ENCODE measurements around the gene ACE. TPM values are rescaled to one million over a fixed set of nuclear protein-coding genes. Genes with fewer than 3 reads are reported as not detected.
"Not testable (repeated sequence)": the region's sequence is repeated elsewhere in the genome, so short reads cannot be mapped to it uniquely, and the experiment has no call there.

The ACE gene
- total and polyA plus RNA-seq, 5 donors: 4.0 to 10.1 (median 5.7) TPM

DNA sequence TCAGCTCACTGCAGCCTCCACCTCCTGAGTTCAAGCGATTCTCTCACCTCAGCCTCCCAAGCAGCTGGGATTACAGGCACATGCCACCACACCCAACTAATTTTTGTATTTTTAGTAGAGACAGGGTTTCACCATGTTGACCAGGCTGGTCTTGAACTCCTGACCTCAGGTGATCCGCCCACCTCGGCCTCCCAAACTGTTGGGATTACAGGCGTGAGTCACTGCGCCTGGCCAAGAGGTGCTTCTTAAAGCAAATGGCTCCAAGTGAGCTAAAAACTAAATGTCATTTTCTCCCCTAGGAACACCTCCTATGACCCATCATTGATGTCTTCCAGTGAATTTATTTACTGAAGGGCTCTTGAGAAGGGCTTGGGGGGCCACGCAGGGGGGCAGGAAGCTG lies 22.5 kb upstream of the ACE start:
- intact Hi-C loops (cut with DNase I); H3K27me3 ChIP-seq (ENCODE audit: control insufficient read depth, insufficient read depth); H3K9me3 ChIP-seq (ENCODE audit: control insufficient read depth, low read length); ATAC-seq; H3K4me3 ChIP-seq (ENCODE audit: low read length); H3K27ac ChIP-seq (ENCODE audit: low read length); H3K4me1 ChIP-seq (ENCODE audit: control insufficient read depth, insufficient read depth, low read length): not testable (repeated sequence)
- 77% methylated on average over 6 of the region's 6 CpGs for WGBS
- DNase-seq: peak in 1 of 3 donors; percentile 37

DNA sequence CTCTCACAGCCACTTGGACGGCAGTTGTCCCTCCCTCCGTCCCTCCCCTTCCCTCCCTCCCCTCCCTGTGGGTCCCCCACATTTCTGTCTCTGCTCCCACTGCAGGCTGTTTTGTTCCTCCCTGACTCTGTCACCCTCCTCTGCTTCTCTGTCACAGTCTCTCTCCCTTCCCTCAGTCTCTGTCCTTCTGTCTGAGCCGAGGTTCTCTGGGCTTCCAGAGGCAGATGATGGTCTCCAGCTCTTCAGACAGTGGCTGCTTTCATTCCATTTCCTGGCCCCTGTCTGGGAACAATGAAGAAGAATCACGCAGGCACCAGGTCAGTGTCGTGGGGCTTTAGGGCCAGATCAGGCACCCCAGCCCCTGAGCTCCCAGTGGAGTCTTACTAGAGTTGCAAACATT lies 21.9 kb upstream of the ACE start:
- peak in 2 of 3 donors; percentile 2 to 7 for DNase-seq

GRCh38 chr17:63455417-63455816 lies 21.4 kb upstream of the ACE start:
- DNase-seq: peak in 2 of 3 donors; percentile 14 to 18

More for the DNA sequence above, 21.9 kb upstream of the ACE start:
- Histone ChIP-seq H3K4me1 (ENCODE audit: control insufficient read depth, insufficient read depth, low read length) (peaks cover 9% of the 10 kb centered on the region), H3K27ac (ENCODE audit: low read length) (no peak overlapping the region), H3K27me3 (ENCODE audit: control insufficient read depth, insufficient read depth) (no peaks in the 10 kb centered on the region), H3K4me3 (ENCODE audit: low read length) (no peak overlapping the region), H3K9me3 (ENCODE audit: control insufficient read depth, low read length) (no peaks in the 10 kb centered on the region)
- no peak for ATAC-seq
- 48% methylated on average over 5 of the region's 5 CpGs for WGBS
- intact Hi-C loops (cut with DNase I): no loop called here

GRCh38 chr17:63458478-63458877 lies 18.4 kb upstream of the ACE start:
- intact Hi-C loops (cut with DNase I): no loop called here
- Histone ChIP-seq H3K4me1 (ENCODE audit: control insufficient read depth, insufficient read depth, low read length) (no peaks in the 10 kb centered on the region), H3K4me3 (ENCODE audit: low read length) (no peak overlapping the region), H3K27me3 (ENCODE audit: control insufficient read depth, insufficient read depth) (no peaks in the 10 kb centered on the region), H3K9me3 (ENCODE audit: control insufficient read depth, low read length) (no peaks in the 10 kb centered on the region), H3K27ac (ENCODE audit: low read length) (no peak overlapping the region)
- 90% methylated on average over 4 of the region's 4 CpGs for WGBS
- no peak for ATAC-seq
- no peak for DNase-seq

More at GRCh38 chr17:63455417-63455816, 21.4 kb upstream of the ACE start:
- WGBS: 64% methylated on average over 4 of the region's 4 CpGs
- Histone ChIP-seq H3K9me3 (ENCODE audit: control insufficient read depth, low read length) (no peaks in the 10 kb centered on the region), H3K4me3 (ENCODE audit: low read length) (no peak overlapping the region), H3K4me1 (ENCODE audit: control insufficient read depth, insufficient read depth, low read length) (peaks cover 9% of the 10 kb centered on the region), H3K27me3 (ENCODE audit: control insufficient read depth, insufficient read depth) (no peaks in the 10 kb centered on the region), H3K27ac (ENCODE audit: low read length) (no peak overlapping the region)
- intact Hi-C loops (cut with DNase I): no loop called here
- no peak for ATAC-seq

GRCh38 chr17:63460018-63460417 lies 16.8 kb upstream of the ACE start:
- no peaks in the 10 kb centered on the region for H3K4me1 ChIP-seq (ENCODE audit: control insufficient read depth, insufficient read depth, low read length)
- peak in 2 of 3 donors; percentile 13 to 16 for DNase-seq
- no peak overlapping the region for H3K4me3 ChIP-seq (ENCODE audit: low read length)
- WGBS: 73% methylated on average over 9 of the region's 9 CpGs
- no peaks in the 10 kb centered on the region for H3K27me3 ChIP-seq (ENCODE audit: control insufficient read depth, insufficient read depth)
- intact Hi-C loops (cut with DNase I): no loop called here
- H3K9me3 ChIP-seq (ENCODE audit: control insufficient read depth, low read length): no peaks in the 10 kb centered on the region
- no peak overlapping the region for H3K27ac ChIP-seq (ENCODE audit: low read length)
- ATAC-seq: no peak

DNA sequence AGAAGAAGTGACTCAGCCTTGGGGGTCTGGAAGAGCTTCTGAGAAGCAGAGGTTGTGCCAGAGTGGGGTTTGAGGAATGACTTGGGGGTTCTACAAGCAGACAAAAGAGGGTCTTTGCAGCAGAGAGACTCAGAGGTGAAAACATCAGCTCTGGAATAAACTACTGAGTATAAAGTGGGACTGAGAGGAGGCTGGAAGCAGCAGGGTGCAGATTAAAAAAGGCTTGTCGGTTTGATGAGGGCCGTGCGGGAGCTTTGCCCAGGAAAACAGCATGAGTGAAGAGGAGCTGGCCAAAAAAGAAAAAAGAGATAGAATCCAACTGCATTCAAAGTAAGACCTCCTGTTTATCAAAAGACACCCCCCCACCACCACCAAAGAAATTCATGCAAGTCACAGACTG lies 13.1 kb upstream of the ACE start:
- intact Hi-C loops (cut with DNase I): no loop called here

DNA sequence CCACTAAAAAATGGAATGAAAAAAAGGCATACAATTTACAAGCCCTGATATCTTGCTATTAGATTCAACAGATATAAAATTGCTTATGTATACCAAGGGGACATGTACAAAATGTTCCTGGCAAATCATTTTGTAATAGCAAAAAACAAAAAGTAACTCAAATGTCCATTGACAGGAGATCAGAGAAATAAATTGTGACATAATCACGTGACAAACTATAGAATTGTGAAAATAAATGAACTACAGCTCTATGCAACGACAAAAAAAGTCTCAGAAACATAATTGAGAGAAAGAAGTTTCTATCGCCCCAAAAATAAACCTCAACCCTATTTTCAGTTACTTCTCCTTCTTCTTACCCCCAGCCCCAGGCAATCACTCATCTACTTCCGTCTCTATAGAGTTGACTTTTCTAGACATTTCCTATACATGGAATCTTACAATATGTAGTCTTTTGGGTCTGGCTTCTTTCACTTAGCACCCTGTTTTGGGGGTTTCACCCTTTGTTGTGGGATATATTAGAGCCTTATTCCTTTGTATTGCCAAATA lies 12.1 kb upstream of the ACE start:
- DNase-seq (no peak), ATAC-seq (no peak)
- H3K9me3 ChIP-seq (ENCODE audit: control insufficient read depth, low read length): no peaks in the 10 kb centered on the region
- WGBS: 88% methylated on average over 4 of the region's 4 CpGs
- no peak overlapping the region for H3K4me3 ChIP-seq (ENCODE audit: low read length)
- intact Hi-C loops (cut with DNase I): no loop called here
- no peaks in the 10 kb centered on the region for H3K27me3 ChIP-seq (ENCODE audit: control insufficient read depth, insufficient read depth)
- no peak overlapping the region for H3K27ac ChIP-seq (ENCODE audit: low read length)
- H3K4me1 ChIP-seq (ENCODE audit: control insufficient read depth, insufficient read depth, low read length): no peaks in the 10 kb centered on the region

More for the DNA sequence above, 13.1 kb upstream of the ACE start:
- H3K4me3 ChIP-seq (ENCODE audit: low read length): no peak overlapping the region
- WGBS: 43% methylated on average over 3 of the region's 3 CpGs
- H3K27ac ChIP-seq (ENCODE audit: low read length): no peak overlapping the region
- ATAC-seq: no peak
- DNase-seq: peak in 2 of 3 donors; percentile 11 to 33
- H3K27me3 ChIP-seq (ENCODE audit: control insufficient read depth, insufficient read depth): no peaks in the 10 kb centered on the region
- H3K4me1 ChIP-seq (ENCODE audit: control insufficient read depth, insufficient read depth, low read length): no peaks in the 10 kb centered on the region
- no peaks in the 10 kb centered on the region for H3K9me3 ChIP-seq (ENCODE audit: control insufficient read depth, low read length)

- H3K4me1 ChIP-seq (ENCODE audit: control insufficient read depth, insufficient read depth, low read length); ATAC-seq; H3K4me3 ChIP-seq (ENCODE audit: low read length); intact Hi-C loops (cut with DNase I); H3K27ac ChIP-seq (ENCODE audit: low read length); H3K9me3 ChIP-seq (ENCODE audit: control insufficient read depth, low read length); H3K27me3 ChIP-seq (ENCODE audit: control insufficient read depth, insufficient read depth): not testable (repeated sequence)
- DNase-seq: peak in 2 of 3 donors; percentile 3 to 7
- 93% methylated on average over 6 of the region's 6 CpGs for WGBS
Measured at GRCh38 chr17:63468099-63468498, 8.8 kb upstream of the ACE start.

GRCh38 chr17:63474174-63474573 lies 2.7 kb upstream of the ACE start:
- ATAC-seq (peak; percentile 26 to 37), DNase-seq (peak in 2 of 3 donors; percentile 53 to 69)
- Histone ChIP-seq H3K27me3 (ENCODE audit: control insufficient read depth, insufficient read depth) (no peaks in the 10 kb centered on the region), H3K4me1 (ENCODE audit: control insufficient read depth, insufficient read depth, low read length) (peaks cover 13% of the 10 kb centered on the region), H3K4me3 (ENCODE audit: low read length) (no peak overlapping the region), H3K27ac (ENCODE audit: low read length) (no peak overlapping the region), H3K9me3 (ENCODE audit: control insufficient read depth, low read length) (no peaks in the 10 kb centered on the region)
- WGBS: 16% methylated on average over 3 of the region's 3 CpGs
- intact Hi-C loops (cut with DNase I): loop anchor here in 1 of 4 donors (10.0 kb wide), 1 partner anchor 49 kb away; no protein-coding TSS in a partner anchor

DNA sequence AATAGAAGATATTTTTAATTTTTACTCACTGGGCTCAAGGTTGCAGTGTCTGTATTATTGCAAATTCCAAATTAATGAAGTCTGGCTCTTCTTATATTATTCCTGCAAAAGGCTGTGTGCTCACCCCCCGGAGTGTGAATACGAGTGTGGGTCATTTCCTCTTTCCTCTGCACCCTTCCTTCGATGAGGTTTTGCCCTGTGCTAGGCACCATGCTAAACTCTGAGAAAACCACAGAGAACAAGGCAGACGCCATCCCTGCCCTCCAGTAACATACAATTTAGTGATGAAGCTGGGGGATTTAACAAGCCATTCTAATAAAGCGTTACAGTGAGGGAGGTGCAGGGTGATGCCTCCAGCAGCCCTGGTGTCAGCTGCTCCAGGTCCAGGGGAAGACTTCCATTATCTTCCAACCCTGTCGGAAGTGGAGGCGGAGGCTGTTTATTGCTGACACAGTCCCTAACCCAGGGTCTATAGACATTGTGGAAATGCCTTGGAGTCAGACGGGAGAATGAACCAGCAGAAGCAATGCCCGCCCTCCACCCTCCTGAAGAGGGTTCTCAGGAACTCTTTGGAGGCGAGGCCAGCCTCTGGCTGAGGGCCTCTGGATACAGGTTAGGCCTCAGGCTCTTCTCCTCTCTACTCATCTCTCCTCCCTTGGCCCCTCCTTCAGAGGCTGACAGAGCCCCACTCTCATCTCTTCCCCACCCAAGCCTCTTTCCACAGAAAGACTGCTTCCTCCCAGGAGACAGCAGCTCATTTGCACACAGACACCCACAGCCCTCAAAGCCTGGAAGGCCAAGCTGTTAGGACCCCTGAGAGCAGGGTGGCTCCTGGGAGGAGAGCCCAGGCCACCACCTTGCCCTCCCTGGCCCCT lies 2.0 kb upstream of the ACE start:
- DNase-seq (peak in 2 of 3 donors; percentile 14 to 16), ATAC-seq (no peak)
- Histone ChIP-seq H3K4me1 (ENCODE audit: control insufficient read depth, insufficient read depth, low read length) (peaks cover 13% of the 10 kb centered on the region), H3K9me3 (ENCODE audit: control insufficient read depth, low read length) (no peaks in the 10 kb centered on the region), H3K27ac (ENCODE audit: low read length) (peak overlapping the region; percentile 25), H3K27me3 (ENCODE audit: control insufficient read depth, insufficient read depth) (no peaks in the 10 kb centered on the region), H3K4me3 (ENCODE audit: low read length) (no peak overlapping the region)
- WGBS: 62% methylated on average over 10 of the region's 10 CpGs
- intact Hi-C loops (cut with DNase I): loop anchor here in 2 of 4 donors (5.0 to 10.0 kb wide), 3 partner anchors 33 to 50 kb away; no protein-coding TSS in a partner anchor
